ENCODE data around the gene DNAJC5G.

DNAJC5G gene

GRCh38 chr2:27281442-27281841, 6.2 kb downstream of the DNAJC5G start:
- TF ChIP-seq EP300 (IDR thresholded peaks at IDR 0.05; ENCODE audit: borderline replicate concordance) (no peak), REST (IDR thresholded peaks at IDR 0.05; ENCODE audit: low read depth) (no peak), USF1 (IDR thresholded peaks at IDR 0.05) (no peak), FOXM1 (IDR thresholded peaks at IDR 0.05; ENCODE audit: borderline replicate concordance, low read depth) (no peak), MAX (IDR thresholded peaks at IDR 0.05) (no peak), EGR1 (IDR thresholded peaks at IDR 0.05) (no peak), CREB1 (IDR thresholded peaks at IDR 0.05; ENCODE audit: low read depth) (no peak), ZBTB7A (IDR thresholded peaks at IDR 0.05; ENCODE audit: low read depth) (no peak), TCF12 (IDR thresholded peaks at IDR 0.05; ENCODE audit: low read depth) (no peak), TEAD4 (IDR thresholded peaks at IDR 0.05) (no peak), RAD21 (IDR thresholded peaks at IDR 0.05; ENCODE audit: low read depth) (no peak), YY1 (IDR thresholded peaks at IDR 0.05; ENCODE audit: low read depth) (no peak), CEBPB (IDR thresholded peaks at IDR 0.05) (no peak), TAF1 (IDR thresholded peaks at IDR 0.05; ENCODE audit: low read depth) (no peak)

- no peak for TF ChIP-seq YY1 (IDR thresholded peaks at IDR 0.05; ENCODE audit: low read depth)
- no peak for TF ChIP-seq CREB1 (IDR thresholded peaks at IDR 0.05; ENCODE audit: low read depth)
- no peak for TF ChIP-seq TEAD4 (IDR thresholded peaks at IDR 0.05)
- no peak for TF ChIP-seq ZBTB7A (IDR thresholded peaks at IDR 0.05; ENCODE audit: low read depth)
- TF ChIP-seq CEBPB (IDR thresholded peaks at IDR 0.05): no peak
- no peak for TF ChIP-seq USF1 (IDR thresholded peaks at IDR 0.05)
- no peak for TF ChIP-seq FOXM1 (IDR thresholded peaks at IDR 0.05; ENCODE audit: borderline replicate concordance, low read depth)
- no peak for TF ChIP-seq NFIC (IDR thresholded peaks at IDR 0.05)
- no peak for TF ChIP-seq TAF1 (IDR thresholded peaks at IDR 0.05; ENCODE audit: low read depth)
- TF ChIP-seq EGR1 (IDR thresholded peaks at IDR 0.05): no peak
- no peak for TF ChIP-seq TCF12 (IDR thresholded peaks at IDR 0.05; ENCODE audit: low read depth)
- TF ChIP-seq MAX (IDR thresholded peaks at IDR 0.05): no peak
- no peak for TF ChIP-seq RAD21 (IDR thresholded peaks at IDR 0.05; ENCODE audit: low read depth)
Measured at GRCh38 chr2:27281855-27282559, 6.8 kb downstream of the DNAJC5G start, which contains the start of gene TRIM54. Gene TRIM54 (plus strand): TSS chr2:27282429. CDS start chr2:27282732, 303 bp downstream.

- TF ChIP-seq NFIC (IDR thresholded peaks at IDR 0.05): no peak
- TF ChIP-seq EP300 (IDR thresholded peaks at IDR 0.05; ENCODE audit: borderline replicate concordance): no peak
- no peak for TF ChIP-seq RAD21 (IDR thresholded peaks at IDR 0.05; ENCODE audit: low read depth)
- TF ChIP-seq CREB1 (IDR thresholded peaks at IDR 0.05; ENCODE audit: low read depth): no peak
- TF ChIP-seq FOXM1 (IDR thresholded peaks at IDR 0.05; ENCODE audit: borderline replicate concordance, low read depth): no peak
- no peak for TF ChIP-seq TAF1 (IDR thresholded peaks at IDR 0.05; ENCODE audit: low read depth)
- no peak for TF ChIP-seq TEAD4 (IDR thresholded peaks at IDR 0.05)
- no peak for TF ChIP-seq ZBTB7A (IDR thresholded peaks at IDR 0.05; ENCODE audit: low read depth)
- TF ChIP-seq EGR1 (IDR thresholded peaks at IDR 0.05): no peak
- TF ChIP-seq REST (IDR thresholded peaks at IDR 0.05; ENCODE audit: low read depth): no peak
- TF ChIP-seq TCF12 (IDR thresholded peaks at IDR 0.05; ENCODE audit: low read depth): no peak
- no peak for TF ChIP-seq CEBPB (IDR thresholded peaks at IDR 0.05)
- TF ChIP-seq USF1 (IDR thresholded peaks at IDR 0.05): no peak
- no peak for TF ChIP-seq MAX (IDR thresholded peaks at IDR 0.05)
- no peak for TF ChIP-seq YY1 (IDR thresholded peaks at IDR 0.05; ENCODE audit: low read depth)
Measured at GRCh38 chr2:27282892-27283291, 7.7 kb downstream of the DNAJC5G start.

- TF ChIP-seq EGR1 (IDR thresholded peaks at IDR 0.05) (no peak), MAX (IDR thresholded peaks at IDR 0.05) (no peak), CREB1 (IDR thresholded peaks at IDR 0.05; ENCODE audit: low read depth) (no peak), TAF1 (IDR thresholded peaks at IDR 0.05; ENCODE audit: low read depth) (no peak), YY1 (IDR thresholded peaks at IDR 0.05; ENCODE audit: low read depth) (no peak), ZBTB7A (IDR thresholded peaks at IDR 0.05; ENCODE audit: low read depth) (no peak), USF1 (IDR thresholded peaks at IDR 0.05) (no peak), REST (IDR thresholded peaks at IDR 0.05; ENCODE audit: low read depth) (no peak), CEBPB (IDR thresholded peaks at IDR 0.05) (no peak), EP300 (IDR thresholded peaks at IDR 0.05; ENCODE audit: borderline replicate concordance) (no peak), TCF12 (IDR thresholded peaks at IDR 0.05; ENCODE audit: low read depth) (no peak), RAD21 (IDR thresholded peaks at IDR 0.05; ENCODE audit: low read depth) (no peak), TEAD4 (IDR thresholded peaks at IDR 0.05) (no peak), NFIC (IDR thresholded peaks at IDR 0.05) (no peak), FOXM1 (IDR thresholded peaks at IDR 0.05; ENCODE audit: borderline replicate concordance, low read depth) (no peak)
Measured at GRCh38 chr2:27284996-27285395, 9.8 kb downstream of the DNAJC5G start.
